ENCODE data around the gene DNAAF5.
A peak's percentile ranks its signal among the peaks of the same experiment; 100 is the strongest.

The DNAAF5 gene

GRCh38 chr7:805261-805660 lies 78.8 kb downstream of the DNAAF5 start:
- DNase-seq (ENCODE audit: low read depth, low spot score) = no peak

- DNase-seq (ENCODE audit: low read depth, low spot score) = peak; percentile 65
These were observed 89.1 kb downstream of the DNAAF5 start for GRCh38 chr7:815284-816216.

GRCh38 chr7:816300-816750 lies 89.8 kb downstream of the DNAAF5 start:
- peak; percentile 99 for DNase-seq (ENCODE audit: low read depth, low spot score)

- peak; percentile 50 for DNase-seq (ENCODE audit: low read depth, low spot score)
These were observed 90.5 kb downstream of the DNAAF5 start for GRCh38 chr7:816751-817671.

- no peak for DNase-seq (ENCODE audit: low read depth, low spot score)
These were observed 91.7 kb downstream of the DNAAF5 start for GRCh38 chr7:818031-818699.

GRCh38 chr7:820341-820740 lies 93.8 kb downstream of the DNAAF5 start:
- DNase-seq (ENCODE audit: low read depth, low spot score) = no peak

GRCh38 chr7:821688-822087 lies 95.2 kb downstream of the DNAAF5 start:
- no peak for DNase-seq (ENCODE audit: low read depth, low spot score)

GRCh38 chr7:822692-823276 lies 96.3 kb downstream of the DNAAF5 start:
- no peak for DNase-seq (ENCODE audit: low read depth, low spot score)

- DNase-seq (ENCODE audit: low read depth, low spot score) = no peak
These were observed 97.2 kb downstream of the DNAAF5 start for GRCh38 chr7:823649-824048.

- DNase-seq (ENCODE audit: low read depth, low spot score) = no peak
These were observed 97.6 kb downstream of the DNAAF5 start for GRCh38 chr7:824081-824480.

GRCh38 chr7:824664-825063 lies 98.2 kb downstream of the DNAAF5 start:
- no peak for DNase-seq (ENCODE audit: low read depth, low spot score)

- no peak for DNase-seq (ENCODE audit: low read depth, low spot score)
These were observed 98.9 kb downstream of the DNAAF5 start for GRCh38 chr7:825386-825785.

- no peak for DNase-seq (ENCODE audit: low read depth, low spot score)
These were observed 99.9 kb downstream of the DNAAF5 start for GRCh38 chr7:826230-826917.

GRCh38 chr7:828793-829561 lies 102.5 kb downstream of the DNAAF5 start:
- DNase-seq (ENCODE audit: low read depth, low spot score) = no peak

GRCh38 chr7:830069-830468 lies 103.6 kb downstream of the DNAAF5 start:
- no peak for DNase-seq (ENCODE audit: low read depth, low spot score)

- DNase-seq (ENCODE audit: low read depth, low spot score) = peak; percentile 87
These were observed 105.2 kb downstream of the DNAAF5 start for GRCh38 chr7:831596-832166.

- peak; percentile 84 for DNase-seq (ENCODE audit: low read depth, low spot score)
These were observed 105.9 kb downstream of the DNAAF5 start, which contains the start of gene SUN1 for GRCh38 chr7:832167-832967. SUN1 (plus strand) TSS chr7:832476; CDS start chr7:832525, 49 bp downstream.

GRCh38 chr7:832968-833424 lies 106.5 kb downstream of the DNAAF5 start:
- no peak for DNase-seq (ENCODE audit: low read depth, low spot score)

Data from astrocyte of the hippocampus (primary cell).